ENCODE data around the gene DNAI1.
"Not testable (repeated sequence)": the region's sequence is repeated elsewhere in the genome, so short reads cannot be mapped to it uniquely, and the experiment has no call there.

The DNAI1 gene

DNA sequence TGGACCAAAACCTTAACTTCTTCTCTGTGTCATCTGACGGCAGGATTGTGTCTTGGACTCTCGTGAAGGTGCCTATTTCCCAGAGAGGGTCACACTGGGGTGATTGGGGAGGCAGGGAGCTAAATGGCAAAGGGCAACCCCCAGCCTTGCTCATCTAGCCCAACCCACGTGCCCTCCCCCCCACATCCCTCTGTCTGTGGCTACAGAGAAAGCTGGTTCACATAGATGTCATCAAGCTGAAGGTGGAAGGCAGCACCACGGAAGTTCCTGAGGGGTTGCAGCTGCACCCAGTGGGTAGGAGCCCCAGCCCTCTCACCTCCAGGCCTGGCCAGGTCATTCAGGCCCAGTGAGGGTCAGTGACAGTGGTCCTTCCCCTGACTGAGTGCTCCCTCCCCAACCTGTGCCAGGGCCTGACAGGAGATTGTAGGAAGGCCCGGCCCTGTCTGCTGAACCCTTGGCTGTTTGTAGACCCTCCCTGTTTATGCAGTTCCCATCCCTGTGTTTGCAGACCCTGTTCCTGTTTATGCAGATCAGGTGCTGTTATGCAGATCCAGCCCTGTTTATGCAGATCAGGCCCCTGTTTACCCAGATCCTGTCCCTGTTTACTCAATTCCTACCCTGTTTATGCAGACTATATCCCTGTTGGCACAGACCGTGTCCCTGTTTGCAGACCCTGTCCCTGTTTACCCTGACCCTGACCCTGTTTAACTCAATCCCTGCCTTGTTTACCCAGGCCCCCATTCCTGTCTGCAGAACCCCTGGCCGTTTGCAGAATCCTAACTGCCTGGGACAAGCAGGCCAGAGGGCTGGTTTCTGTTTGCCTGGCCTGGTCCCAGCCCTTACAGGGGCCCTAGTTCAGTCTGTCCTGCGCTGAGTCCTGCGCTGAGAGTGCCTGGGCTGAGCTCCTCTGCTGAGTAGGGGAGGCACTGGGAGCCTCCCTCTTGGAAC, 53.8 kb downstream of the DNAI1 start:
- no peak for DNase-seq (ENCODE audit: low read depth)

DNA sequence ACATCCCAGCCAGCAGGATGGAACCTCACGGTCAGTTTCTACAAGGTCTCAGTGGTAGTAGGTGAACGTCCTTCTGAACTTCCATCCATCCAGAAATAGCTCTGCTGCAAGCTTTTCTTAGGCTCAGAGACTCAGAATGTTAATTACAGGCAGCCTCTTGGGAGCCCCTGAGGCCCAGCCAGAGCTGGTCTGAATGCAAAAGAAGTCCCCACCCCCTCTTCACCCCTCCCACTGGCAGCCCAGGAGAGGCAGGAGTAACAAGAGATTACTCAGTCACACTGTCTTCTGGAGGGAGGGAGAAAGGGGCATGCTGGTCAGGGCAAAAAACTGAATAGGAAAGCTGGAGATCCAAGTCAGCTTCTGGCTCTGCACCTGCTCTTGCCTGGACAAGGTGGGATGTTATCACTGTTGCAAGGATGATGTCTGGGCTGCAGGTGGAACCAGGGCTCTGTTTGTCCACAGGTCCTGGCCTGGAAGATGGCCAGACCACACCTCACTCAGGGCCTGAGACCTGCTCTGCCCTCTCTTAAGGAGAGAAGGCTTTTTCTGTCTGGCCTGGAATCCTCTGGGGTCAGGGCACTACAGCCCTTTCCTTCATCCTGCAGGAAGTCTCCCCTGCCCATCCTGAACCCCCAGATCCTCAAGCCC, 55.1 kb downstream of the DNAI1 start:
- DNase-seq (ENCODE audit: low read depth) = no peak

DNA sequence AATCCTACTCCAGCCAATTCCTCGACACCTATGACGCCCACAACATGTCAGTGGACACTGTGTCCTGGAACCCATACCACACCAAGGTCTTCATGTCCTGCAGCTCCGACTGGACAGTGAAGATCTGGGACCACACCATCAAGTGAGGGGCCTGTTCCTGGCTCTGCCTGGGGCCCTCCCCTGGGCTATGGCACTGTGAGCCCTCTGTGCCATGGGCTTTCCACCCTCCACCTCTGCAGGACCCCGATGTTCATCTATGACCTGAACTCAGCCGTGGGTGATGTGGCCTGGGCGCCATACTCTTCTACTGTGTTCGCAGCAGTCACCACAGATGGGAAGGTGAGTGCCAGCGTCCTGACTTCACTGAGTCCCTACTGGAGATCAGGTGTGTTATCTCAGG, 55.8 kb downstream of the DNAI1 start:
- DNase-seq (ENCODE audit: low read depth) = no peak

GRCh38 chr9:34514816-34515215, 56.2 kb downstream of the DNAI1 start:
- no peak for DNase-seq (ENCODE audit: low read depth)

- no peak for DNase-seq (ENCODE audit: low read depth)
These were observed 57.4 kb downstream of the DNAI1 start for GRCh38 chr9:34515959-34516358.

DNA sequence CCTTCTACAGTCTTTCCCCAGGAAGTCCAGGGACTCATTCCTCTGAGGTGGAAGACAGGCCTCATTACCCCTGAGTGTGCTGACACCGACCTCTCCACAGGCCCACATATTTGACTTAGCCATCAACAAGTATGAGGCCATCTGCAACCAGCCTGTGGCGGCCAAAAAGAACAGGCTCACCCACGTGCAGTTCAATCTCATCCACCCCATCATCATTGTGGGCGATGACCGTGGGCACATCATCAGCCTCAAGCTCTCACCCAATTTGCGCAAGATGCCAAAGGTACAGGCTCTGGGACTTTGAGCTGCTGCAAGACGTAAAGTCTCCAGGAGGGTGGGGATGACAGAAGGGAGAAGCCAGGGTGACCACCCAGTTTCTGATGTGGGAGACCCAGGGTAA, 58.6 kb downstream of the DNAI1 start:
- DNase-seq (ENCODE audit: low read depth) = no peak

- no peak for DNase-seq (ENCODE audit: low read depth)
These were observed 59.6 kb downstream of the DNAI1 start for GRCh38 chr9:34518110-34518616.

GRCh38 chr9:34518896-34519295, 60.3 kb downstream of the DNAI1 start:
- no peak for DNase-seq (ENCODE audit: low read depth)

DNA sequence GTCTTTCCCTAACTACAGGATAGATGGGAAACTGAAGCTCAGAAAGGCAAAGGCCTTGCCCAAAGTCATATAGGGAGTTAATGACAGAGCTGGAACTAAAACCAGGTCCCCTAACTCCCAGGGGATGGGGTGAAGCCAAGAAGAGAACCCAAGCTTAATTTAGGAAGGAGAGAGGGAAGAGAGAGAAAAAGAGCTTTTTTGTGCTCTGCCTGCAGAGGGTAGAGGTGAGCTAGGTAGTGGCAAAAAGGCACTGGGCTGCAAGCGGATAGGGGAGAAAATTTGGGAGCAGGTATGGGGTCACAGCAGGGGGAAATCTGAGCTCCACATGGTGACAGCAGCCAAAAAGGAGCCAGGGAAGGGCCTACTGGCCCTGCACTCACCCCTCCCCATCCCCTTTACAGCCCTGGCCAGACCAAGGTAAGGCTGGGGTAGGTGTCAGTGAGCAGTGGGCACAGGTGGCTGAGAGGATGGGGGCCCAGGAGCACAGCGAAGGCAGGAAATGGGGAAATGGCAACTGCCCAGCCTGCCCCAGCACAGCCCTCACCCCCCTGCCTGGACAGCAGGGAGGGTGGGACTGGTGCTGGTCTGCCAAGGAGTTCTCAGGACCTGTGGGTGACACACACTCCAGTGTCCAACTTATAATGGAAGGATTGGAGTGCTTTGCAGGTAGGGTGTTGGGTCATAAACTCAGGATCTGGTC, 60.9 kb downstream of the DNAI1 start:
- DNase-seq (ENCODE audit: low read depth) = no peak

GRCh38 chr9:34520096-34520495, 61.5 kb downstream of the DNAI1 start:
- no peak for DNase-seq (ENCODE audit: low read depth)

- no peak for DNase-seq (ENCODE audit: low read depth)
These were observed 62.1 kb downstream of the DNAI1 start for GRCh38 chr9:34520505-34521385.

GRCh38 chr9:34521406-34522045, 62.9 kb downstream of the DNAI1 start:
- DNase-seq (ENCODE audit: low read depth) = no peak

- DNase-seq (ENCODE audit: low read depth) = no peak
These were observed 63.7 kb downstream of the DNAI1 start for GRCh38 chr9:34522091-34522887.

DNA sequence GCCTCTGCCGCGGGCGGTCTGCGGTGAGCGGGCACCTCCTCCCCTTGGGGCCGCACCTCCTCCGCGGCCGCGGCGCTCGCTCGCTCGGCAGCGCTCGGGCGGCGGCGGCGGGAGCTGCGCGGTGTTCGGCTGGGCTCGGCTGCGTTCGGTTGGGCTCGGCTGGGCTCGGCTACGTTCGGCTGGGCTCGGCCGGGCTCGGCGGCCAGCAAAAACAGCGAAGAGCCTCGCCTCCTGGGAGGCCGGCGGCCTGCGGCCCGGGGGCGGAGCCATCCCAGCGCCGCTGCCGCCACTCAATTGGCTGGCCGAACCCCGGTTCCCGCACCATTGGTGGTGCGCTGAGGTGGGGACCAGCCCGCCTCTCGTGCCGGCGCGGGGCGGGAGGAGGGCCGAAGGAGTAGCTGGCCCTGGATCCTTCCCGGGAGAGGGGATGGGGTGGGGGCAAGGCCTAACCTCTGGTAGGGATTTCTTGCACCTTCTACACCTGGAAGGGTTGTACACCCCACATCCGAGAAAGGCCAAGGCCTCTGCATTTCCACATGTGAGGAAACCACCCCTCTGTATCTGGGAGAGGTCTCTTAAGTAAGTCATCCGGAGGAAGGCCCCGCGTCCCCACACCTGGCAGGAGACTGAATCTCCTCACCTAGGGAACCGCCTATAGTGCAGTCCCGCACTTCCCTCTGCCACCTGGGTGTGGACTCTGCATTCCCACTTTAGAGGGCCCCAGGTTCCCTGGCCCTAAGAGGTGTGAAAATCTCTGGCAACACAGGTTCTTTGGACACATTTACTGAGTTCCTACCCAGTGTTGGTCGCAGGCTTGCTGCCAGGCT, 64.6 kb downstream of the DNAI1 start, which contains the start of gene ENHO:
TSS of gene ENHO (minus strand) at position 20 of the 827 bp plus-strand sequence. CDS start 1,295 bp downstream, outside the sequence.
- DNase-seq (ENCODE audit: low read depth) = peak; percentile 88

DNA sequence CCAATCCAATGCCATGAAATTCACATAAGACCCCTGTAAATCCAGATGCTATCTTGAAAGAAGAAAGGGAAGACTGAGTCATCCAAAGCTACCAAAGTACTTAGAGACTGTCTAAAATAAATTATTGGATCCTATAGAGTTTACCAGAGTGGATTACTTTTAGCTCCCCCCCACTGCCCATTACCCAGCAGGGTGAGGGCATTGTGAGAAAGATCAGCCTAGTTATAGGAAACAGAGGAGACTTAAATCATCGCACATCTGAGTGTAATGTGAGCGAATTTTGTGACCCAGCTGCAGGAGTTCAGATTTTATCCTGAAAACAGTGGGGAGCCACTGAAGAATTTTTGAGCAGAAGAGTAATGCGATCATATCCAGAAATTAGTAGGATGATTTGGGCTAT, 65.7 kb downstream of the DNAI1 start:
- no peak for DNase-seq (ENCODE audit: low read depth)

- DNase-seq (ENCODE audit: low read depth) = no peak
These were observed 67.4 kb downstream of the DNAI1 start for GRCh38 chr9:34526026-34526425.

- DNase-seq (ENCODE audit: low read depth) = not testable (repeated sequence)
These were observed 73.4 kb downstream of the DNAI1 start for GRCh38 chr9:34532041-34532440.

GRCh38 chr9:34536685-34537084, 78.1 kb downstream of the DNAI1 start:
- DNase-seq (ENCODE audit: low read depth) = no peak

DNA sequence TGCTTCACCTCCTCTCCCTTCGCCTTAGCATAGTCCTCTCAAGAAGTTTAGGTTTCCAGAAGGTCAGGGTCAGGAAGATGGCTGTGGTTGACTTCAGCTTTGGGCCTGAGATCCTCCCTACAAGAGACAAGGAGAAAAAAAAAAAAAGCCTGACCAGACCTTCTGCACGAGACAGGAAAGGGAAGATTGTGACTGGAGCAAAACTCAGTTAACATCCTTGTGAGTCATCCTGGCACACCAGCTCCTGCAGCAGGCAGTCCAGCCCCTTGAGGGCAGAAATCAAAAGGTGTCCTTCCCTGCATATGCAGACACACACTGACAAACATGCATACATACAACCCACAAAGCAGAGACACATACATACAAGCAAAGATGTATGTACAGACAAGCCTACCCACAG, 82.2 kb downstream of the DNAI1 start:
- DNase-seq (ENCODE audit: low read depth) = no peak

Measured in stimulated activated CD8-positive, alpha-beta memory T cell treated with anti-CD3 and anti-CD28 coated beads, Interleukin-15, amount 100 ng/mL, for 24 hours (primary cell).